ENCODE measurements around the gene TP53RK. TPM values are rescaled to one million over a fixed set of nuclear protein-coding genes. Genes with fewer than 3 reads are reported as not detected.

The TP53RK gene
- total and polyA plus RNA-seq, 2 of the 13 experiments (the other 11 are each of a cell fraction or from before 2014, with no cell fraction given): 12.9 to 25.5 TPM

DNA sequence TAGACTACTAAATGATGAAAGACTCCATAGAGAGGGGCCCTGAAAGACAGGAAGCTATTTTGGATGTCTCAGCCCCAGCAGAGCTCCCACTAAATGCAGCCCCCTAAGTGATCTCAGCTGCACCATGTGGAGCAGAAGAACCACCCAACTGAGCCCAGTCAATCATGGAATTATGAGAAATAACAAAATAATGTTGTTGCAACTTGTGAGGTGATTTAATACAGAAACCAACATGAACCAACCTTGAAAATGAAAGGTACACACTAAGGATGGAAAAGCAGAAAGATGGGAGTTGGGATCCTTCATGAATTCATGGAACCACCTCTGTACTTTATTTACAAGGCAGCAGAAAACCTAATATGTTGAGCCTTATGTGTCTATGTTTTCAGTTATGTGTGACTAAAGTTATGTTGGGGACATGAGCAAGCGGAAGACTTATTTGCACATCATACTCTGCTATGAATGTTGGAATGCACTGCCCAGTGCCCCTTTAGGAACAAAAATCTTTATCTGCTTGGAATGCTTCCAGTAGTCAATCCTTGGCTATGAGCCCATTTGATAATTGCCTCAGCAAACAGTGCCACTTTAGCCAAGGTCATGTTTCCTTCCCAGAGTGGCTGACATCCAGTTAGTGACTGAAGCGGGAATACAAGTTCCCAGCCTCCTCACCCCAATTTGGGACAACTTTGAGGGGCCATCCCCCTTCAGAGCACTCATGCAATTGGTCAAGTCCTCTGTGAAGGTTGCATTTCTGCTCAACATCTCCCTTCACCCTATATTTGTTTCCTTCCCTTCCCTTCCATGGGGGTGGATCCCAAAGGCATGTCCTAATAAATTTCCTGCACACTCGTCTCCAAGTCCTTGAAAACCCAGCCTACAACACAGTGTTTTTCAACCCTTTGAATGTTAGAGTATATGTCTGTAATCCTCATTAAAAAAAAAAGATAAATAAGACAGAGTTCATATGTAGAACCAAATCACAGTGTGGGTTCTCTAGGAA lies 18.4 kb downstream of the TP53RK start (continued):
- TF ChIP-seq MAFK (conservative IDR thresholded peaks at IDR 0.05 in 1 of 2, IDR thresholded peaks at IDR 0.05 in 1 of 2; ENCODE audit: low read length in 2 of 2): no peak
- TF ChIP-seq ZBTB21 (CRISPR knock-in tag; IDR thresholded peaks at IDR 0.05): peak; percentile 61; the same call in 1 of the 2 replicates
- TF ChIP-seq ZNF879 (CRISPR knock-in tag; IDR thresholded peaks at IDR 0.05): no peak
- TF ChIP-seq RBM22 (optimal IDR thresholded peaks at IDR 0.05; ENCODE audit: low read length): no peak
- TF ChIP-seq, protein P1, sequence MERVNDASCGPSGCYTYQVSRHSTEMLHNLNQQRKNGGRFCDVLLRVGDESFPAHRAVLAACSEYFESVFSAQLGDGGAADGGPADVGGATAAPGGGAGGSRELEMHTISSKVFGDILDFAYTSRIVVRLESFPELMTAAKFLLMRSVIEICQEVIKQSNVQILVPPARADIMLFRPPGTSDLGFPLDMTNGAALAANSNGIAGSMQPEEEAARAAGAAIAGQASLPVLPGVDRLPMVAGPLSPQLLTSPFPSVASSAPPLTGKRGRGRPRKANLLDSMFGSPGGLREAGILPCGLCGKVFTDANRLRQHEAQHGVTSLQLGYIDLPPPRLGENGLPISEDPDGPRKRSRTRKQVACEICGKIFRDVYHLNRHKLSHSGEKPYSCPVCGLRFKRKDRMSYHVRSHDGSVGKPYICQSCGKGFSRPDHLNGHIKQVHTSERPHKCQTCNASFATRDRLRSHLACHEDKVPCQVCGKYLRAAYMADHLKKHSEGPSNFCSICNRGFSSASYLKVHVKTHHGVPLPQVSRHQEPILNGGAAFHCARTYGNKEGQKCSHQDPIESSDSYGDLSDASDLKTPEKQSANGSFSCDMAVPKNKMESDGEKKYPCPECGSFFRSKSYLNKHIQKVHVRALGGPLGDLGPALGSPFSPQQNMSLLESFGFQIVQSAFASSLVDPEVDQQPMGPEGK (CRISPR knock-in tag; IDR thresholded peaks at IDR 0.05): peak; percentile 93
- TF ChIP-seq, protein P2, sequence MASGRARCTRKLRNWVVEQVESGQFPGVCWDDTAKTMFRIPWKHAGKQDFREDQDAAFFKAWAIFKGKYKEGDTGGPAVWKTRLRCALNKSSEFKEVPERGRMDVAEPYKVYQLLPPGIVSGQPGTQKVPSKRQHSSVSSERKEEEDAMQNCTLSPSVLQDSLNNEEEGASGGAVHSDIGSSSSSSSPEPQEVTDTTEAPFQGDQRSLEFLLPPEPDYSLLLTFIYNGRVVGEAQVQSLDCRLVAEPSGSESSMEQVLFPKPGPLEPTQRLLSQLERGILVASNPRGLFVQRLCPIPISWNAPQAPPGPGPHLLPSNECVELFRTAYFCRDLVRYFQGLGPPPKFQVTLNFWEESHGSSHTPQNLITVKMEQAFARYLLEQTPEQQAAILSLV (CRISPR knock-in tag; IDR thresholded peaks at IDR 0.05; ENCODE audit: borderline replicate concordance): no peak
- peak; percentile 84 for TF ChIP-seq KLF6 (CRISPR knock-in tag; IDR thresholded peaks at IDR 0.05)
- TF ChIP-seq, protein P3, sequence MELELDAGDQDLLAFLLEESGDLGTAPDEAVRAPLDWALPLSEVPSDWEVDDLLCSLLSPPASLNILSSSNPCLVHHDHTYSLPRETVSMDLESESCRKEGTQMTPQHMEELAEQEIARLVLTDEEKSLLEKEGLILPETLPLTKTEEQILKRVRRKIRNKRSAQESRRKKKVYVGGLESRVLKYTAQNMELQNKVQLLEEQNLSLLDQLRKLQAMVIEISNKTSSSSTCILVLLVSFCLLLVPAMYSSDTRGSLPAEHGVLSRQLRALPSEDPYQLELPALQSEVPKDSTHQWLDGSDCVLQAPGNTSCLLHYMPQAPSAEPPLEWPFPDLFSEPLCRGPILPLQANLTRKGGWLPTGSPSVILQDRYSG (CRISPR knock-in tag; IDR thresholded peaks at IDR 0.05): no peak; the same call in 1 of the 2 replicates
- TF ChIP-seq, protein P4, sequence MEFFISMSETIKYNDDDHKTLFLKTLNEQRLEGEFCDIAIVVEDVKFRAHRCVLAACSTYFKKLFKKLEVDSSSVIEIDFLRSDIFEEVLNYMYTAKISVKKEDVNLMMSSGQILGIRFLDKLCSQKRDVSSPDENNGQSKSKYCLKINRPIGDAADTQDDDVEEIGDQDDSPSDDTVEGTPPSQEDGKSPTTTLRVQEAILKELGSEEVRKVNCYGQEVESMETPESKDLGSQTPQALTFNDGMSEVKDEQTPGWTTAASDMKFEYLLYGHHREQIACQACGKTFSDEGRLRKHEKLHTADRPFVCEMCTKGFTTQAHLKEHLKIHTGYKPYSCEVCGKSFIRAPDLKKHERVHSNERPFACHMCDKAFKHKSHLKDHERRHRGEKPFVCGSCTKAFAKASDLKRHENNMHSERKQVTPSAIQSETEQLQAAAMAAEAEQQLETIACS (CRISPR knock-in tag; IDR thresholded peaks at IDR 0.05): no peak
- TF ChIP-seq ZNF768 (CRISPR knock-in tag; IDR thresholded peaks at IDR 0.05): no peak
- TF ChIP-seq, protein P5, sequence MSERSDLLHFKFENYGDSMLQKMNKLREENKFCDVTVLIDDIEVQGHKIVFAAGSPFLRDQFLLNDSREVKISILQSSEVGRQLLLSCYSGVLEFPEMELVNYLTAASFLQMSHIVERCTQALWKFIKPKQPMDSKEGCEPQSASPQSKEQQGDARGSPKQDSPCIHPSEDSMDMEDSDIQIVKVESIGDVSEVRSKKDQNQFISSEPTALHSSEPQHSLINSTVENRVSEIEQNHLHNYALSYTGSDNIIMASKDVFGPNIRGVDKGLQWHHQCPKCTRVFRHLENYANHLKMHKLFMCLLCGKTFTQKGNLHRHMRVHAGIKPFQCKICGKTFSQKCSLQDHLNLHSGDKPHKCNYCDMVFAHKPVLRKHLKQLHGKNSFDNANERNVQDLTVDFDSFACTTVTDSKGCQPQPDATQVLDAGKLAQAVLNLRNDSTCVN (CRISPR knock-in tag; IDR thresholded peaks at IDR 0.05; ENCODE audit: borderline replicate concordance): peak; percentile 87
- TF ChIP-seq ZBTB8A (CRISPR knock-in tag; IDR thresholded peaks at IDR 0.05; ENCODE audit: borderline replicate concordance, low read depth): no peak
- peak; percentile 27; the same call in 1 of the 2 replicates for TF ChIP-seq ZNF567 (CRISPR knock-in tag; IDR thresholded peaks at IDR 0.05; ENCODE audit: borderline replicate concordance)
- peak; percentile 90 for TF ChIP-seq TARDBP (CRISPR knock-in tag; IDR thresholded peaks at IDR 0.05)
- peak; percentile 92; the same call in 1 of the 2 replicates for TF ChIP-seq ATF7-NPFF (CRISPR knock-in tag; IDR thresholded peaks at IDR 0.05; ENCODE audit: low read depth)
- TF ChIP-seq ZFP36L2 (CRISPR knock-in tag; IDR thresholded peaks at IDR 0.05): no peak
- TF ChIP-seq PHF21A (CRISPR knock-in tag; IDR thresholded peaks at IDR 0.05): peak; percentile 95
- TF ChIP-seq, protein P6, sequence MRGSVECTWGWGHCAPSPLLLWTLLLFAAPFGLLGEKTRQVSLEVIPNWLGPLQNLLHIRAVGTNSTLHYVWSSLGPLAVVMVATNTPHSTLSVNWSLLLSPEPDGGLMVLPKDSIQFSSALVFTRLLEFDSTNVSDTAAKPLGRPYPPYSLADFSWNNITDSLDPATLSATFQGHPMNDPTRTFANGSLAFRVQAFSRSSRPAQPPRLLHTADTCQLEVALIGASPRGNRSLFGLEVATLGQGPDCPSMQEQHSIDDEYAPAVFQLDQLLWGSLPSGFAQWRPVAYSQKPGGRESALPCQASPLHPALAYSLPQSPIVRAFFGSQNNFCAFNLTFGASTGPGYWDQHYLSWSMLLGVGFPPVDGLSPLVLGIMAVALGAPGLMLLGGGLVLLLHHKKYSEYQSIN (CRISPR knock-in tag; IDR thresholded peaks at IDR 0.05; ENCODE audit: borderline replicate concordance): no peak

All from HepG2 (cell line).